Lower leg skin (tissue), 3 donors: ENCODE results near the gene NPIPB8.
"Not testable (repeated sequence)": the region's sequence is repeated elsewhere in the genome, so short reads cannot be mapped to it uniquely, and the experiment has no call there.

ENCODE experiments used
- CTCF ChIP-seq, 3 donors: fragments of 450-650 bp; IDR thresholded peaks; one replicate each; pipeline ENCODE4 v1.5.1; 2016; ENCODE audit warnings: antibody characterized with exemption in 3 of 3, mild to moderate bottlenecking in 3 of 3, moderate library complexity in 2 of 3
- POLR2A ChIP-seq, 2 donors: fragments of 450-650 bp; IDR thresholded peaks; one replicate each; pipeline ENCODE4 v1.6.1; 2016 to 2017; ENCODE audit warnings: antibody characterized with exemption in 2 of 2, mild to moderate bottlenecking in 1 of 2, moderate library complexity in 1 of 2

- not testable (repeated sequence) for TF ChIP-seq POLR2A, CTCF (IDR thresholded peaks at IDR 0.05)
These were observed 30.3 kb downstream of the NPIPB8 start for GRCh38 chr16:28668199-28668598.
